ENCODE results near the gene NPDC1.

Gene NPDC1

DNA sequence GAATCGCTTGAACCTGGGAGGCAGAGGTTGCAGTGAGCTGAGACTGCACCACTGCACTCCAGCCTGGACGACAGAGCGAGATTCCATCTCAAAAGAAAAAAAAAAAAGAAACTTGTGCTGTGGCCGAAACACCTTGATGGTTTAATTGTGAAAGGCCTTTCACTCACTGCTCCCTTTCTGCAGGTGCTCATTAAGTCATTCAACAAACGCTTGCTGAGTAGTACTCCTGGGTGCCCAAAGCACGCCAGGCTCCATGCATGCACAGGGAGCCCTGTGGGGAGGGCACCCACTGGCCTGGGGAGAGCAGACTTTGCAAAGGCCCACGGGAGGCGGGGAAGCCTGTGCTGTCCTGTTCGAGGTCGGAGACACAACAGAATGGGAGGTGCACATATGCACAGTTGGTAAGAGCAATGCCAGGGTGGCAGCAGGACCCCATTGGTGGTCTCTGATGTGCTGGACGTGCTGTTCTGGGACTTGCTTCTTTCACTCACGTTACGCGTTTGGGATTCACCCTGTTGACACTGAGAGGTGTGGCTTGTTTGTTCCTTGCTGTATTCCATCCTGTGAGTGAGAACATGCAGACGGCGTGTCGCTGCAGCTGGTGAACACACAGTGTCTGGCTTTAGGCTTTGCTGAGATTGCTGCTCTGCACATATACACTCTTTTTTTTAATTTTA lies 10.9 kb upstream of the NPDC1 start:
- DNase-seq (ENCODE audit: low spot score): no peak

DNA sequence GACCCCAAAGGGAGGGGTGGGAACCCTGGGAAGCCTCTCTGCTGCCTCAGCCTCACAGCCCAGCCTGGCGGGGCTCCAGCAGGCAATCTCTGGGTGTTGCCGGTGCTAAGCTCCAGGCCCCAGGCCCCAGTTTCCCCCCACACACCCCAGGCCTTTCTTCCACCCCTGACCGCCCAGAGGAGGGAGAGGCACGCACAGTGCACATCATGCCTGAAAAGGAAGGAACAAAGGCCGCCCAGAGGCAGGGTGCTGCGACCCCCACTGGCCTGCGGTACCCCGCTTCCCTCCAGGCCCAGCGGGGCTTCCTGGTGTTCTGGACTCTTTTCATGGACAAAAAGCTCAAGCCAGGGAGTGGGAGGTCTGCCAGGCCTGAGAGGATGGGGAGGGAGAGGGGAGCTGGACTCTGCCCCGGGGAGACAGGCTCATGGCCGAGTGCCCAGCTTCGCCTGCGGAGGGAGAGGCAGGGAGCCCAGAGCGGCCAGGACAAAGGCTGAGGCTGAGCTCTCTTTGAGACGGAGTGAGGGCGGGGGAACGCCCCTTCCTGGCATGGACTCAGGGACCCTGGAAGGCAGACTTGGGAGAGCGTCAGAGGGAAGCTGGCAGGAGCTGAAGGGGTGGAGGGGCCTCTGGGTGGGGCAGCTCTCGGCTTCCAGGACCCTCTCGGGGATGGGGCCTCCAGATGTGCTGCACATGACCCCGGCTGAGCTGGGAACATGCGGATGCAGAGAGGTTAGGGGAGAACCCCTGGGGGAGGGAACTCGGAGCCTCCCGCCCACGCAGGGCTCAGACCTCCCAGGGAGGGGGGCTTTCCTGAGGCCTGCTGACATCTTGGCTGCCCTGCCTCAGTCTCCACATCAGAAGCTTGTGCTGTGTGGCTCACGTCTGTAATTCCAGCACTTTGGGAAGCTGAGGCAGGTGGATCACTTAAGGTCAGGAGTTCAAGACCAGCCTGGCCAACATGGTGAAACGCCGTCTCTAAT lies 9.7 kb upstream of the NPDC1 start:
- DNase-seq (ENCODE audit: low spot score): peak; percentile 77

- no peak for DNase-seq (ENCODE audit: low spot score)
These were observed 9.0 kb upstream of the NPDC1 start for GRCh38 chr9:137054932-137055384.

GRCh38 chr9:137053944-137054931 lies 8.3 kb upstream of the NPDC1 start, which contains the start of gene ENTPD2:
TSS of gene ENTPD2 (minus strand) at chr9:137054061. CDS start at chr9:137053997, 64 bp downstream.
- DNase-seq (ENCODE audit: low spot score): peak; percentile 87

DNA sequence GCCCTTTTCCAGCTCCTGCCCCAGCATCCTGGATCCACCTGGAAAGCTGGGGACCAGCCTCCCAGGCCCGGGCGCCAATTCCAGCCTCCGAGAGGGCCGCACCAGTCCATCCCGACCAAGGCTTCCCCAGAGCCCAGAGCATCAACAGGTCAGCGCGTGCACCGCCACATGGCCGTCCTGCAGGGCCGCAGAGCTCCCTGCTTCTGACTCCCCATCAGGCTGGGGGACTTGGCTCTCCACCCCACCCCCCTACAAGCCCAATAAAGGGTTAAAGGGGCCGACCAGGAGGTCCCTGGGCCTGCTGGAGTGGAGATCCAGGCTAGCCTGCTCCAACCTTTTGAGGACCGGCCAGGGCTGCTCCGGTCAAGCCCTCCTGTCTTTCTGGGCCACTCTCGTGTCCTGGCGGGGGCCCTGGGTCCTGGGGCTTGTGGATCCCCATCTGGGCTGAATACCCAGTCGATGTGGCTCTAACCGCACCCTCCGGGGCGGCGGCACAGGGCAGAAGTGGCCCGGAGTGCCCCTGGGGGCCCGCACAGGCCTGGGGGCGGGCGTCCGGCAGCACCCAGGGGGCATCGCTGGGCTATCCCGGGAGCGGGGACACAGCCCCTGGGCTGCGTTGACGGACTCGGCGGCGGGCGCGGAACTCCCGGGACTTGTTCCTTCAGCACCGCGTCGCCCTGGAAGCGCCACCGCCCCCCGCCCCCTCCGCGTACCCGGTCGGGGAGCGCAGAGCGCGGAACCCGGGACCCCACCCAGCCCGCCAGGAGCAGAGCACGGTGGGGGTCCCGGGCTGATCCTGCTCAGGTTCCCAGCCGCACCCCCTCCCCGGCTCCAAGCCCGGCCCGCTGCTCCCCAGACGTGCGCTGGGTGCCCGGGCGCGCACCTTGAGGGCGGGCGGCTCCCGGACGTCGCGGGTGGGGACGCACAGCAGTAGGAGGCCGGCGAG lies 7.3 kb upstream of the NPDC1 start:
- DNase-seq (ENCODE audit: low spot score): no peak

GRCh38 chr9:137052293-137052692 lies 6.3 kb upstream of the NPDC1 start:
- DNase-seq (ENCODE audit: low spot score): no peak

- no peak for DNase-seq (ENCODE audit: low spot score)
These were observed 5.3 kb upstream of the NPDC1 start for GRCh38 chr9:137051145-137051724.

- no peak for DNase-seq (ENCODE audit: low spot score)
These were observed 4.6 kb upstream of the NPDC1 start for GRCh38 chr9:137050570-137050969.

DNA sequence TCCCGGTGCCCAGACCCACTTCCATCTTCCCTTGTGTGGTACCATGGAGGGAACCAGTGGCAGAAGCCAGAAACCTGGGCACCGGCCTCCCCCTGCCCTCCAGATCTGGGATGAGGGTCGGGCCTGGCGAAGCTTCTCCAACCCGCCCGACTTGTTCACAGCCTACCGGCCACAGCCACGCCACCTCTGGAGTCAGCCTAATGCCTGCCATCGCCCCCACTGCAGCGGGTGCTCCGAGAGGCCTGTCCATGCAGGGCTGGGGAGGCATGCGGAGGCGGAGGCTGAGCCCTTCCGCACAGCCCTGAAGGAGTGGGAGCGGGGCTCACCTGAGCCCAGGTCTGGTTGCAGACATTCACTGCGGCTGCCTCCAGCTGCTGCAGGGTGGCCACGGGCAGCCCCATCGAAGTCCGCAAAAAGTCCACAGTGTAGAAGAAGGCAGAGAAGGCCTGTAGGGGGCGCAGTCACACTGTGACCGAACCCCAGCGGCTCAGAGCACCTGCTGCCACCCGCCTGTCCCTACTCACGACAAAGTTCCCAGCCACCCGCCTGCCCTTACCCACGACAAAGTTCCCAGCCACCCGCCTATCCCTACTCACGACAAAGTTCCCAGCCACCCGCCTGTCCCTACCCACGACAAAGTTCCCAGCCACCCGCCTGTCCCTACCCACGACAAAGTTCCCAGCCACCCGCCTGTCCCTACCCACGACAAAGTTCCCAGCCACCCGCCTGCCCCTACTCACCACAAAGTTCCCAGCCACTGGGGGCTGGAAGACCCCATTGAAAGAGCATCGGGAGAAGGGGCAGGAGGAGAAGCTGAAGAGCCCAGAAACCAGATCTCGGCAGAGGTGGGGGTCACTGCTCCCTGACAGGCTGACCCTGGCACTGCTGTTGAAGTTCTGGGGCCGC lies 3.8 kb upstream of the NPDC1 start:
- peak; percentile 90 for DNase-seq (ENCODE audit: low spot score)

GRCh38 chr9:137048655-137049543 lies 2.9 kb upstream of the NPDC1 start:
- DNase-seq (ENCODE audit: low spot score): no peak

- peak; percentile 45 for DNase-seq (ENCODE audit: low spot score)
These were observed 486 bp downstream of the NPDC1 start for GRCh38 chr9:137045294-137046087.

GRCh38 chr9:137044502-137045177 lies 1.3 kb downstream of the NPDC1 start:
- no peak for DNase-seq (ENCODE audit: low spot score)

- no peak for DNase-seq (ENCODE audit: low spot score)
These were observed 1.9 kb downstream of the NPDC1 start for GRCh38 chr9:137044037-137044436.

- DNase-seq (ENCODE audit: low spot score): no peak
These were observed 2.9 kb downstream of the NPDC1 start for GRCh38 chr9:137042751-137043727.

- DNase-seq (ENCODE audit: low spot score): no peak
These were observed 4.9 kb downstream of the NPDC1 start for GRCh38 chr9:137041124-137041523.

Measured in HuH-7 (cell line).